ENCODE measurements around the gene CERCAM. TPM values are rescaled to one million over a fixed set of nuclear protein-coding genes. Genes with fewer than 3 reads are reported as not detected.

Gene CERCAM
- total RNA-seq, 1 experiment from 2014 or later = 2.3 TPM

DNA sequence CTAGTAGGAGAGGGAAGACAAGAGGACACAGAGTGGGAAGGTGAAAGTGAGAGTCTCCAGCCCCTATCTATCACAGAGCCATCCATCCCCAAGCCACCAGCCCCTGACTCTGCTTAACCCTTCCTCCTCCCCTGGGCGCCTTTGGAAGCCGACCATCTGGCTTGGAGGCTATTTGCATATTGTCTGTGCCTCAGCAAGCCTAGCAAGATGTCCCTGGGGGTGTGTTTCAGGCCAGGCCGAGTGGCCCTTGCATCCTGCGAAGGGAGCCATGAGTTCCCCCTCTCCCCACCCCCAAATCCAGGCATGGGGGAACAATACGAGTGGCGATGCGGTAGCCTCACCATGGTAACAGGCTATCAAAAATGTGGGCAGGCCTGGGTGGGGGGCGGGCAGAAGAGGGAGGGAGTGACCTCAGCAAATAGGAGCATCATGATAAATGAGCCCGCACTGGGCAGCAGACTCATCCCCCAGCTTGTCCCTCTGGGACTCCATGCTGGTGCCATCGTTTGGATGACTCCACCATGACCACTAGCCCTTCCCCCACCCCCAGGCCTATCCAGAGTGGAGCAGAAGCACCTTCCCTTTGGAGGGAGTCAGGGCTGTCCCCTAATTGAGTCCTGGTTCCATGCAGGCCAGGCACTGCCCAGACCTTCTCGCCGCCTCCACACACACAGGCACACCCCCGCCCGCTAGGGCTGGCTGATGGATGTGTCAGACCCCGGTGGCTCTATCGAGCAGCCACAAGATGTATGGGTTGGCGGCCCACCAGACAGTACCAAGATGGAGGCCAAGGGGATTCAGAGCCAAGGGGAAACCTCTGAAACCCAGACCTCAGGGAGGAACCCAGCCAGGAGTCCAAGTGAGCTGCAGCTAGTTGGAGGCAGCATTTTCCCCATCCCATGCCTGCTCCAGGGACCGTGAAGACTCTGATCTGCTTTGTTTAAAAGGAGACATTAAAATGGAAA, 34.9 kb upstream of the CERCAM start:
- TF ChIP-seq, protein P1, sequence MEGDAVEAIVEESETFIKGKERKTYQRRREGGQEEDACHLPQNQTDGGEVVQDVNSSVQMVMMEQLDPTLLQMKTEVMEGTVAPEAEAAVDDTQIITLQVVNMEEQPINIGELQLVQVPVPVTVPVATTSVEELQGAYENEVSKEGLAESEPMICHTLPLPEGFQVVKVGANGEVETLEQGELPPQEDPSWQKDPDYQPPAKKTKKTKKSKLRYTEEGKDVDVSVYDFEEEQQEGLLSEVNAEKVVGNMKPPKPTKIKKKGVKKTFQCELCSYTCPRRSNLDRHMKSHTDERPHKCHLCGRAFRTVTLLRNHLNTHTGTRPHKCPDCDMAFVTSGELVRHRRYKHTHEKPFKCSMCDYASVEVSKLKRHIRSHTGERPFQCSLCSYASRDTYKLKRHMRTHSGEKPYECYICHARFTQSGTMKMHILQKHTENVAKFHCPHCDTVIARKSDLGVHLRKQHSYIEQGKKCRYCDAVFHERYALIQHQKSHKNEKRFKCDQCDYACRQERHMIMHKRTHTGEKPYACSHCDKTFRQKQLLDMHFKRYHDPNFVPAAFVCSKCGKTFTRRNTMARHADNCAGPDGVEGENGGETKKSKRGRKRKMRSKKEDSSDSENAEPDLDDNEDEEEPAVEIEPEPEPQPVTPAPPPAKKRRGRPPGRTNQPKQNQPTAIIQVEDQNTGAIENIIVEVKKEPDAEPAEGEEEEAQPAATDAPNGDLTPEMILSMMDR (IDR thresholded peaks at IDR 0.05; ENCODE audit: unreplicated experiment) = no peak
- Mint-ChIP-seq H3K9me3 (ENCODE audit: unreplicated experiment) (no peaks in the 10 kb centered on the region), H3K4me3 (ENCODE audit: unreplicated experiment) (no peak overlapping the region), H3K27me3 (ENCODE audit: insufficient read depth, unreplicated experiment) (no peaks in the 10 kb centered on the region), H3K27ac (ENCODE audit: low read depth, unreplicated experiment) (no peak overlapping the region), H3K36me3 (ENCODE audit: insufficient read depth, unreplicated experiment) (peaks cover 35% of the 10 kb centered on the region), H3K4me1 (ENCODE audit: insufficient read depth, unreplicated experiment) (no peaks in the 10 kb centered on the region)
- BruUV-seq (replicated peaks) = no TSS peak
- DNase-seq (ENCODE audit: unreplicated experiment) = no peak
- ChIA-PET CTCF (no interaction called here), POLR2A (interaction anchor here (0.7 kb wide), 1 partner anchor 250 kb away, joined by 3 read pairs; no protein-coding TSS in a partner anchor)
- intact Hi-C loops (cut with micrococcal nuclease) = no loop called here

DNA sequence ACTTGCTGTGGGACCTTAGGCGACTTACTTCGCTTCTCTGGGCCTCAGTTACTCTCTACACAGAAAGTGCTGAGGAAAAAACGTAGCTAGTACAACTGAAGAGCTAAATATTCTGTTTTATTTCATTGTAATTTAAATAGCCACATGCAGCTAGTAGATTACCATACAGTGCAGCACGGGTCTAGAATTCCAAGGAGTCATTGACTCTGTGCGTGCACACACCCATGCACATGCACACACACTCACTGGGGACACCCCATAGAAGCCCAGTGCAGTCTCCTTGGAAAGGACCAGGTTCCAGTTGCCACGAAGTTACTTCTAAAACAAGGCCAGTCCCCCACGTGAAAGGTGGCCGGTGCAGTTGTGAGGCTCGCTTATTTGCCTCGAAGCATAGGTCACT, 32.5 kb upstream of the CERCAM start:
- Mint-ChIP-seq H3K9me3 (ENCODE audit: unreplicated experiment) (no peaks in the 10 kb centered on the region), H3K27ac (ENCODE audit: low read depth, unreplicated experiment) (no peak overlapping the region), H3K36me3 (ENCODE audit: insufficient read depth, unreplicated experiment) (peaks cover 29% of the 10 kb centered on the region), H3K27me3 (ENCODE audit: insufficient read depth, unreplicated experiment) (no peaks in the 10 kb centered on the region), H3K4me1 (ENCODE audit: insufficient read depth, unreplicated experiment) (no peaks in the 10 kb centered on the region), H3K4me3 (ENCODE audit: unreplicated experiment) (no peak overlapping the region)
- ChIA-PET POLR2A (interaction anchor here (0.6 kb wide), 1 partner anchor 11 kb away, joined by 3 read pairs; no protein-coding TSS in a partner anchor), CTCF (interaction anchor here (0.6 to 1.1 kb wide), 3 partner anchors 45 to 89 kb away, joined by 3 to 4 read pairs (median 4); no protein-coding TSS in a partner anchor)
- intact Hi-C loops (cut with micrococcal nuclease) = no loop called here
- no peak for DNase-seq (ENCODE audit: unreplicated experiment)
- TF ChIP-seq, protein P1 (IDR thresholded peaks at IDR 0.05; ENCODE audit: unreplicated experiment) = no peak
- BruUV-seq (replicated peaks) = no TSS peak

DNA sequence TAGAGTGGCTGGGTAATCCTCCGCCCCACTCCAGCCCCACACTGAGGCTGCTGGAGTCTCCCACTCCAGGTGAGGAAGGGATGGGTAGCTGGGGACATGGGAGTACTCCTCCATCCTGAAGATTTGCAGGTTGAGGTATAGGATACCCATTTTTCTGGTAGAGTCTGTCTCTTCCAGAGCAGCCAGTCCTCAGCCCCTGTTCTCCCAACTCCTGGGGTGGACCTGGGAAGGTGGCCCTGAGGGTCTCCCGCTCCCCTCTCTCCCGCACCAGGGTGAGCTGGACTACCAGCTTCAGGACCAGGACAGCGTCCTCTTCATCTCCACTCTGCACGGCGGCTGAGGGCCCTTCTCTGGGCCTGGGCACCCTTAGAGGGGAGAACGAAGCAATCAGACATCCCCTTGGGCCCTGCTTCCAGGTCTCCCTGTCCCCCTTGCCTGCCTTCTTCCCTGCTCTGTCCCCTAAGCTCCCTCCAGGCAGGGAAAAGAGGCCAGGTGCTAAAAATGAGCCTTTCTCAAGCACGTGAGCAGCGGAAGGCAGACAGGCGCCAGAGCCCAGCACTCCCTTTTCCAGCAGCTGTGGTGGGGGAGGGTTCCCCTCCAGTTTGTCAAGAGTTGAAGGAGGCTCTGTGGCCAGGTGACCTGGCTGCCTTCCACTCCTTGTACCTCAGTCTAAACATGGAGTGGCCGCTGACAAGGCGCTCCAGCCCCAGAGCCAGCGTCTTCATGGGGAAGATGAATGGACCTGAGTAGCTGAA, 31.1 kb upstream of the CERCAM start:
- Mint-ChIP-seq H3K36me3 (ENCODE audit: insufficient read depth, unreplicated experiment) (peaks cover 31% of the 10 kb centered on the region), H3K27ac (ENCODE audit: low read depth, unreplicated experiment) (no peak overlapping the region), H3K27me3 (ENCODE audit: insufficient read depth, unreplicated experiment) (no peaks in the 10 kb centered on the region), H3K9me3 (ENCODE audit: unreplicated experiment) (no peaks in the 10 kb centered on the region), H3K4me1 (ENCODE audit: insufficient read depth, unreplicated experiment) (no peaks in the 10 kb centered on the region), H3K4me3 (ENCODE audit: unreplicated experiment) (no peak overlapping the region)
- ChIA-PET POLR2A (interaction anchor here (0.7 kb wide), 1 partner anchor 230 kb away, joined by 4 read pairs; the partner anchor contains the start of gene BBLN), CTCF (interaction anchor here (0.6 to 1.2 kb wide), 3 partner anchors 17 to 49 kb away, joined by 3 to 4 read pairs (median 3); no protein-coding TSS in a partner anchor)
- TSS peak; percentile 62 for BruUV-seq (replicated peaks)
- TF ChIP-seq, protein P1 (IDR thresholded peaks at IDR 0.05; ENCODE audit: unreplicated experiment) = no peak
- DNase-seq (ENCODE audit: unreplicated experiment) = no peak
- intact Hi-C loops (cut with micrococcal nuclease) = no loop called here
